Pancreas (tissue), 10 donors: ENCODE results near the gene TELO2. TPM values are rescaled to one million over a fixed set of nuclear protein-coding genes. Genes with fewer than 3 reads are reported as not detected.

Source experiments
- ATAC-seq, 4 donors: fragments of 200-7000 bp; cut with Tn5 transposase; one replicate each; pipeline versions ENCODE4 v1.8.0 to v1.9.1; 2020; ENCODE audit warnings: mild to moderate bottlenecking in 4 of 4, moderate library complexity in 4 of 4
- DNase-seq, 6 donors: peaks; one replicate each; pipeline ENCODE4 v3.0.0-alpha.2; 2020
- FAIRE-seq: peaks from 2 replicates; lab custom pipeline; 2012; peaks lifted over from hg19 to GRCh38; lab: Jason Lieb, UNC
- H3K27ac ChIP-seq, 4 donors: fragments of 200-600 bp; sonication (generic); 1 replicate in 3 of 4; 2 replicates in 1 of 4; pipeline versions ENCODE4 v1.5.0 to v1.8.0; 2020
- H3K27me3 ChIP-seq, 4 donors: fragments of 200-600 bp; one replicate each; pipeline ENCODE4 v1.8.0; 2021
- H3K36me3 ChIP-seq, 3 donors: fragments of 200-600 bp; sonication (generic) in 1 of 3; one replicate each; pipeline versions ENCODE4 v1.5.0 to v1.8.0; 2020 to 2021
- H3K4me1 ChIP-seq, 3 donors: fragments of 200-600 bp; one replicate each; pipeline ENCODE4 v1.8.0; 2021
- H3K4me3 ChIP-seq, 4 donors: fragments of 200-600 bp; sonication (generic) in 2 of 4; one replicate each; pipeline versions ENCODE4 v1.5.0 to v1.8.0; 2020 to 2021
- H3K9me3 ChIP-seq, 4 donors: fragments of 200-600 bp; one replicate each; pipeline ENCODE4 v1.8.0; 2021
- CTCF ChIP-seq, 4 donors: fragments of 200-600 bp; sonication (generic) in 3 of 4; IDR thresholded peaks; one replicate each; pipeline versions ENCODE4 v1.5.0 to v1.8.0; 2021; ENCODE audit warnings: antibody characterized with exemption in 4 of 4
- WGBS, 2 donors: extraction: QIAGEN DNeasy Blood & Tissue Kit; methylation state at CpG; one replicate each; pipeline ENCODE4 v1.1.7; 2013; 5-methylcytosine and 5-hydroxymethylcytosine counted together
- intact Hi-C, 3 donors: fragments of 100-400 bp; cut with DNase I; formaldehyde crosslinking; loops; one replicate each; pipeline versions ENCODE4 v1.11.1 to v1.14.2; 2022
- polyA plus RNA-seq, 2 donors: library from polyadenylated mRNA; stranded (reverse); fragments of 200-250 nt; gene quantifications; one replicate each; pipeline ENCODE4 v1.2.3, GENCODE V29; 2013
- total RNA-seq, 6 donors: library from RNA; stranded (reverse); fragmentation: NEBNext Ultra II Directional in 4 of 6; extraction: Animal tissue kit (Norgen Biotek cat#: 25700) in 4 of 6; gene quantifications; one replicate each; pipeline versions ENCODE4 v1.2.1 to v1.2.4, GENCODE V29; 2021 to 2023
- donor health status: healthy with polysubstance abuse.
- donor health status: DM: no; HTN: no; CAD: no; lungs with moderate emphysema.
- donor health status: DM: no; HTN: no; CAD: no.
- donor health status: control.
- donor health status: control.
- donor health status: Bipolar disorder and iron deficiency.
- donor health status: DM: yes; HTN: yes; CAD: no.
- donor health status: DM: no; HTN: no; CAD: no.
- donor health status: DM: no; HTN: no; CAD: no.
- donor health status: DM: yes; HTN: yes; CAD: no.

Gene TELO2
- total and polyA plus RNA-seq, 8 donors, result 11.7 to 98.7 (median 19.6) TPM

GRCh38 chr16:1449201-1449788 is 43.9 kb upstream of the TELO2 start:
- FAIRE-seq (no peak), DNase-seq (peak in 1 of 6 donors; percentile 62), ATAC-seq (no peak)
- peaks cover 0 to 14% (median 7%) of the 10 kb centered on the region in 3 donors for H3K36me3 ChIP-seq
- H3K4me1 ChIP-seq, result no peaks in the 10 kb centered on the region
- 95 to 96% methylated on average over 25 of the region's 25 CpGs for WGBS, 2 donors
- no peaks in the 10 kb centered on the region for H3K27me3 ChIP-seq
- TF ChIP-seq CTCF (IDR thresholded peaks at IDR 0.05), result no peak
- H3K9me3 ChIP-seq, result no peaks in the 10 kb centered on the region
- H3K27ac ChIP-seq, result no peak overlapping the region
- H3K4me3 ChIP-seq, result no peak overlapping the region
- intact Hi-C loops, result no loop called here

- ATAC-seq, result no peak
- Histone ChIP-seq H3K9me3 (no peaks in the 10 kb centered on the region), H3K36me3 (peaks cover 0 to 22% (median 7%) of the 10 kb centered on the region in 3 donors), H3K4me1 (no peaks in the 10 kb centered on the region), H3K27ac (no peak overlapping the region), H3K4me3 (no peak overlapping the region), H3K27me3 (no peaks in the 10 kb centered on the region)
- intact Hi-C loops, result no loop called here
- FAIRE-seq, result no peak
- WGBS, 2 donors, result 92 to 93% methylated on average over 29 of the region's 29 CpGs
- TF ChIP-seq CTCF (IDR thresholded peaks at IDR 0.05), result no peak
- DNase-seq, result no peak
These were observed 42.9 kb upstream of the TELO2 start for GRCh38 chr16:1450218-1450617.

GRCh38 chr16:1450841-1451240 is 42.3 kb upstream of the TELO2 start:
- intact Hi-C loops, result no loop called here
- Histone ChIP-seq H3K36me3 (peaks cover 0 to 28% (median 7%) of the 10 kb centered on the region in 3 donors), H3K27me3 (no peaks in the 10 kb centered on the region), H3K9me3 (no peaks in the 10 kb centered on the region), H3K27ac (no peak overlapping the region), H3K4me1 (no peaks in the 10 kb centered on the region), H3K4me3 (no peak overlapping the region)
- no peak for DNase-seq
- TF ChIP-seq CTCF (IDR thresholded peaks at IDR 0.05), result no peak
- no peak for FAIRE-seq
- WGBS, 2 donors, result 96% methylated on average over 21 of the region's 21 CpGs
- ATAC-seq, result no peak

GRCh38 chr16:1451702-1452392 is 41.3 kb upstream of the TELO2 start:
- no peak overlapping the region for H3K27ac ChIP-seq
- H3K9me3 ChIP-seq, result no peaks in the 10 kb centered on the region
- no peak for ATAC-seq
- no peaks in the 10 kb centered on the region for H3K27me3 ChIP-seq
- H3K4me1 ChIP-seq, result no peaks in the 10 kb centered on the region
- no peak for TF ChIP-seq CTCF (IDR thresholded peaks at IDR 0.05)
- peaks cover 0 to 30% (median 7%) of the 10 kb centered on the region in 3 donors for H3K36me3 ChIP-seq
- 93 to 94% methylated on average over 34 of the region's 34 CpGs for WGBS, 2 donors
- H3K4me3 ChIP-seq, result no peak overlapping the region
- no peak for DNase-seq
- no peak for FAIRE-seq
- intact Hi-C loops, result no loop called here

- no peaks in the 10 kb centered on the region for H3K27me3 ChIP-seq
- ATAC-seq, result no peak
- intact Hi-C loops, result no loop called here
- no peak overlapping the region for H3K4me3 ChIP-seq
- no peak for TF ChIP-seq CTCF (IDR thresholded peaks at IDR 0.05)
- no peaks in the 10 kb centered on the region for H3K4me1 ChIP-seq
- 94% methylated on average over 20 of the region's 20 CpGs for WGBS, 2 donors
- DNase-seq, result peak in 1 of 6 donors; percentile 41
- H3K27ac ChIP-seq, result no peak overlapping the region
- FAIRE-seq, result no peak
- peaks cover 0 to 30% (median 7%) of the 10 kb centered on the region in 3 donors for H3K36me3 ChIP-seq
- H3K9me3 ChIP-seq, result no peaks in the 10 kb centered on the region
These were observed 40.6 kb upstream of the TELO2 start for GRCh38 chr16:1452530-1452929.
